GM18520 (cell line): Measurements from ENCODE around the gene EXOSC7.
"Not testable (repeated sequence)": the region's sequence is repeated elsewhere in the genome, so short reads cannot be mapped to it uniquely, and the experiment has no call there.

ENCODE experiments used
- ATAC-seq: cut with Tn5 transposase; IDR thresholded peaks from one replicate; pipeline ENCODE4 v1.9.1; 2021; ENCODE audit not compliant: unreplicated experiment

Gene EXOSC7

DNA sequence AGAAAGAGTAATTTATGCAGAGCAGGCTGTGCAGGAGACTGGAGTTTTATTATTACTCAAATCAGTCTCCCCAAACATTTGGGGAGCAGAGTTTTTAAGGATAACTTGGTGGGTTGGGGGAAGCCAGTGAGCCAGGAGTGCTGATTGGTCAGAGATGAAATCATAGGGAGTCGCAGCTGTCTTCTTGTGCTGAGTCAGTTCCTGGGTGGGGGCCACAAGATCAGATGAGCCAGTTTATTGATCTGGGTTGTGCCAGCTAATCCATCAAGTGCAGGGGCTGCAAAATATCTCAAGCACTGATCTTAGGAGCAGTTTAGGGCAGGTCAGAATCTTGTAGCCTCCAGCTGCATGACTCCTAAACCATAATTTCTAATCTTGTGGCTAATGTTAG lies 77.8 kb downstream of the EXOSC7 start:
- not testable (repeated sequence) for ATAC-seq

DNA sequence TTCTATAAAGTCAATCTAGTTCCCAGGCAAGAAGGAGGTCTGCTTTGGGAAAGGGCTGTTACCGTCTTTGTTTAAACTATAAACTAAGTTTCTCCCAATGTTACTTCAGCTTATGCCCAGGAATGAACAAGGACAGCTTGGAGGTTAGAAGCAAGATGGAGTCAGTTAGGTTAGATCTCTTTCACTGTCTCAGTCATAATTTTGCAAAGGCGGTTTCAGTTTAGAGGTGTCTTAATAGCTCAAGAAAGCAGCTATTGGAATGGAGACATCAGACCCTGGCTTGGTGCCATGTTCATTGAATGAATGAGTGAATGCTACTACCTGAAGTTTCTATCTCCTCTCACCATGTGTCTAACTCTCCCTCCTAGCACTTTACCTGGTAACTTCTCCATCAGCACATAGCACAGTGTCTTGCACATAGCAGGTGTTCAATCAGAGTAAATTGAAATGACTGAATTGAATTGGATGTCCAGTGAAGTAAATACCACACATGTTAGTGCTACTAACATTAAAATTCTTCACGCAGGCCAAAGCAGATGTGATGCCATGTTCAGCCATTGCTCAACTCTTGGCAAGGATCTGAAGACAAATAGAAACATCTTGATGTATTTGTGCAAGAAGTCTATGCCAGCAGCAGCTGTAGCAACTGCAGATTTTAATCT lies 78.3 kb downstream of the EXOSC7 start:
- ATAC-seq: no peak

DNA sequence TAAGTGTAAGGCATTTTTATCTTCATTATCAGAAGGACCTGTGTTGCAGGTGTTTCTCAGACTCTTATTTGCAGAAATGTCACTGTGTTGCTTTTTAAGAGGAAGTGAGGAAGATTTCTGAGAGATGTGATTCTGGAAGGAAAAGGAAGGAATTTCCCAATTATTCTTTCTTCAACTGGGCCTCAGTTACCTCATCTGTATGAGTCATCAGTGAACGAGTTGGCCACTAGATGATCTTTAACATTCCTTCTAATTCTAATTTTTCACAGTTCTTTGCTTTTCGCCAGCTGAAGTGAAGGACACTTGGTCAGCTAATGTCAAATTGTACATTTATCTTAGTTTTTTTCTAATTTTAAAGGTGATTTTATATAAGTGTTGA lies 79.0 kb downstream of the EXOSC7 start:
- no peak for ATAC-seq

DNA sequence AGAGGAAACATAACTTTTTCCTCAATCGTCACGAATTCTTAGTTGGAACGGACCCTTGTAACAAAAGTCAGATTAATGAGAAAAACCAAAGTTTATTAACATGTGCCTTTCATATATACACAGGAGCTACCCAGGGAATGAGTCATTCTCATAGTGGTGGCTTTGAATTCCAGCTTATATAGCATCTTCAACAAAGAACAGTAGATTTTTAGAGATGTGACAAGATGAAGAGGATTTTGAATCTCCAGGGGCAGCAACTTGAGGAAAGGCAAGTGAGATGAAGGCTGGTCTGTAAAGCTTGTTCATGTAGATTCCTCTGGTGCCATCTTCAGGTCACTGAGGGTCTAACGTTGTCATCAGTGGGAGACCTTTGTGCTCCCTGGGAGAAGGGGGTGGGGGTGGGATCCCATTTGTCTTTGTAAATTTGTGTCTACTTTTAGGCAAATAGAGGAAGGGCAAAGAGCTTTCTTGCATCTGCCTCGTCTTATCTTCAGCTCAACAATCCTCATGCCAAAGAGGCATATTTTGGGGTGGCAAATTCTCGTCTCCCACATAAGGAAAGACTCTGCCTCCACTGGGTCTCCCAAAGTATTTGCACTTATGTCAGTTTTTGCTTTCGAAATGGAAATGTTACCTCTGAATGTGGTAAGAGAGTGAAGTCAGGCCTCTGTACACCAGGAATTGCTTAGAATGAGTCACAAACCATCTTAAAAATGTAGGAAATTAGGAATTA lies 79.5 kb downstream of the EXOSC7 start:
- ATAC-seq: no peak

DNA sequence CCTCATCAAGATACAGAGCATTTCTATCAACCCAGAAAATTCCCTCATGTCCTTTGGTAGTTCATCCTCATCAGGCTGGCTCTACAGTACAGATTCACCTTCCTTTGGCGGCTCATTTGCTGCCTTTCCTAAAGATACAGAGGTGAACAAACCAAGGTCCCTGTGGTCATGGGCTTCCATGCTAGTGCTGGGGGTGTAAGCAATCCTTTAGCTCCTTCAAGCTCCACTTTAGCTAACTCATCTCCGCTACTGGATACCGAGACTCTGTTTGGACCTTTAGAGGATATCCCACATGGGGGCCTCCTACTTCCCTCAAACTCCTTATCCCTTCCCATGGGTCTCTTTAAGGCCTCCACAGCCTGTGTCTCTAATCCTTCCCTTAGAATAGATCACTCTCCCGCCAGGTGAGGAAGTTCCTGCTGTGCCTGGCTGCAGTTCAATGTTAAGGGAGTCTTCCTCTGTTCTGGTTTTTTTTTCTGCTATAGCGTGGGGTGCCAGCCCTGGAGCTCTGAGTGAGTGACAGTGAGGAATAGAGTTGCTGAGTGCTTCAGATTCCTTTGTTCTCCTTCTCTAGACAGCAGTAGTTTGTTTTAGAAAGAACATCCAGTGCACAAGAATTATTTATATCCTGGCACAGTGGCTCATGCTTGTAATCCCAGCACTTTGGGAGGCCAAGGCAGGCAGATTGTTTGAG lies 80.7 kb downstream of the EXOSC7 start:
- ATAC-seq: no peak

DNA sequence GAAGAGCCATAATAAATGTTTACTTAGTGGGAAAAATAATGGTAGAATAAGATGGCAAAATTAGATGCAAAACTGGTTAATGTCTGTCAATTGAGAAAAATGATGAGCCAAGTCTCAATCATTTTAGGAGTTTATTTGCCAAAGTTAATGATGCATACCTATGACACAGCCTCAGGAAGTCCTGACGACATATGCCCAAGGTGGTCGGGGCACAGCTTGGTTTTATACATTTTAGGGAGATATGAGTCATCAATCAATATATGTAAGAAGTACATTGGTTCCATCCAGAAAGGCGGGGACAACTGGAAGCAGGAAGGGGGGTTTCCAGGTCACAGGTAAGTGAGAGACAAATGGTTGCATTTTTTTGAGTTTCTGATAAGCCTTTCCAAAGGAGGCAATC lies 81.5 kb downstream of the EXOSC7 start:
- no peak for ATAC-seq

DNA sequence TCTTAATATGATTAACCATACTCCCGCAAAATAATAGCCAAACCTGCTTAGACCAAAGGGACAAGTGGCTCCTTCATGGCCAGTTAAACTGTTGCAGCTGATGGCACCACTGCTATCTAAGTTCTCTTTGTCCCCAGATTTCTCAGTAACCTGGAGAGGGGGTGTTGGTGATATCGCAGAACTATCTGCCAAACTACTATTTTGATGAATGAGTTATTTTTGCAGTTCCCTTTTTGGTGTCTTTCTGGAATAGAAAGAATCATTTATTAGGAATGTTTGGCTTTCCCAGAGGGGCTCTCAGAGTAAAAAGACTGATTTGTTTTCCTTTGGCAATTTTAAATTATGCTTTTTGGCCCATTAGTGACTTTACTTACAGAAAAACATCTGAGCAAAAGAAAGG lies 83.1 kb downstream of the EXOSC7 start:
- ATAC-seq: no peak

DNA sequence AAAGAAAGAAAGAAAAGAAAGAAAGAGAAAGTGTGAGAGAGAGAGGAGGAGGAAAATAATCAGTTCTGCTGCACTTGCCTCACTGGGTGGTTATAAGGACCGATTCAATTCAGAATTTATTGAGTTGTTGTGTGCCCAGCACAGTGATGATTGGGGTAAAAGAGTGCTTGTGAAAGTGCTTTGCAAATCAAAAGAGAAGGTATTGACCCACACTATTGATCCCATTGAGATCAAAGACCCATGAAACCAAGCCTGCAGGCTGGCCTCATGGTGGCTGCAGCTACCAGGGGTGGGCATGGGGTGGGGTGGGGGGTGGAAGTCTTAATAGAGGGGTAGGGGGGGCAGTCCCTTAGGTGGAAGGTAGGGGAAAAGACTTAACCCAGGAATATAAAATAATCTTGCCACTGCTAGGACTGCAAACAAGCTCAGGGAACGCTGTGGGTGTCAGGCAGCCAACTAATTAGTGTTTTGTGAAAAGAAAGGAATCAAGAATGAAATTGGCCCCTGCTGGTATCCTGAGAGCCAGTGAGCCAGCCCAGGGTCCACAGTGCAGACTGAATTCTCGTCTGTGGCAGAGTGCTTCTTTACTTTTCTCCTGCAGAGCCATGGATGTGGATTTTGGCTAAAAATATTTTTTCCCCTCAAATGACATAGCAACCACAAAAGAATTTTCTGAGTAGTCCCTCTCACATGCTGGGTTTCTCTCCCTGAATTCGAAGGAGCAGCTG lies 84.3 kb downstream of the EXOSC7 start:
- ATAC-seq: no peak
